H9 (cell line): ENCODE data around the gene CIB4. TPM values are rescaled to one million over a fixed set of nuclear protein-coding genes. Genes with fewer than 3 reads are reported as not detected.

Experiments used
- DNase-seq: peaks from one replicate; pipeline ENCODE4 v3.0.0-alpha.2; 2017
- H2AFZ ChIP-seq: one replicate; pipeline ENCODE4 v1.6.1; 2013; ENCODE audit warnings: mild to moderate bottlenecking, low read length, control low read depth, moderate library complexity
- H2AK5ac ChIP-seq: 2 replicates; pipeline ENCODE4 v1.6.1; 2013; ENCODE audit warnings: low read length, control low read depth, mixed read lengths; ENCODE audit not compliant: insufficient read length
- H2BK120ac ChIP-seq: one replicate; pipeline ENCODE4 v1.6.1; 2013; ENCODE audit warnings: low read depth, mild to moderate bottlenecking, low read length, control low read depth, inconsistent platforms; ENCODE audit not compliant: poor library complexity, severe bottlenecking
- H2BK12ac ChIP-seq: 2 replicates; pipeline ENCODE4 v1.6.1; 2013; ENCODE audit warnings: low read length, control low read depth, mixed read lengths, low read depth; ENCODE audit not compliant: insufficient read length
- H2BK15ac ChIP-seq: 2 replicates; pipeline ENCODE4 v1.6.1; 2013; ENCODE audit warnings: low read depth, low read length, control low read depth
- H2BK20ac ChIP-seq: one replicate; pipeline ENCODE4 v1.6.1; 2013; ENCODE audit warnings: low read depth, mild to moderate bottlenecking, low read length, control low read depth, inconsistent platforms; ENCODE audit not compliant: poor library complexity, severe bottlenecking
- H2BK5ac ChIP-seq: 2 replicates; pipeline ENCODE4 v1.6.1; 2013; ENCODE audit warnings: low read length, control low read depth, mixed read lengths; ENCODE audit not compliant: insufficient read length
- H3K14ac ChIP-seq: 2 replicates; pipeline ENCODE4 v1.6.1; 2013; ENCODE audit warnings: low read length, control low read depth; ENCODE audit not compliant: insufficient read depth
- H3K18ac ChIP-seq: 2 replicates; pipeline ENCODE4 v1.6.1; 2013; ENCODE audit warnings: low read depth, mild to moderate bottlenecking, mixed read lengths, low read length, control low read depth; ENCODE audit not compliant: insufficient read length
- H3K23ac ChIP-seq: 2 replicates; pipeline ENCODE4 v1.6.1; 2013; ENCODE audit warnings: low read length, control low read depth, mixed read lengths, low read depth; ENCODE audit not compliant: insufficient read length
- H3K23me2 ChIP-seq: 2 replicates; pipeline ENCODE4 v1.6.1; 2013; ENCODE audit warnings: low read depth, mild to moderate bottlenecking, mixed read lengths, low read length, control low read depth; ENCODE audit not compliant: insufficient read length, poor library complexity, severe bottlenecking
- H3K27ac ChIP-seq: 2 replicates; pipeline ENCODE4 v1.5.1; 2013; ENCODE audit warnings: low read length, control low read depth, mixed read lengths, low read depth; ENCODE audit not compliant: insufficient read length
- H3K27me3 ChIP-seq: 2 replicates; pipeline ENCODE4 v1.6.1; 2013; ENCODE audit warnings: low read length, control low read depth, inconsistent platforms; ENCODE audit not compliant: insufficient read depth
- H3K4ac ChIP-seq: 2 replicates; pipeline ENCODE4 v1.6.1; 2013; ENCODE audit warnings: low read depth, mild to moderate bottlenecking, control low read depth, inconsistent platforms, low read length, moderate library complexity
- H3K4me1 ChIP-seq: 2 replicates; pipeline ENCODE4 v1.6.1; 2013; ENCODE audit warnings: low read length, control low read depth, inconsistent platforms; ENCODE audit not compliant: insufficient read depth
- H3K4me2 ChIP-seq: 2 replicates; pipeline ENCODE4 v1.6.1; 2013; ENCODE audit warnings: low read length, control low read depth, mixed read lengths; ENCODE audit not compliant: insufficient read length, insufficient read depth
- H3K56ac ChIP-seq: 2 replicates; pipeline ENCODE4 v1.6.1; 2013; ENCODE audit warnings: low read depth, mild to moderate bottlenecking, mixed read lengths, low read length, control low read depth; ENCODE audit not compliant: insufficient read length
- H3K79me1 ChIP-seq: 2 replicates; pipeline ENCODE4 v1.6.1; 2013; ENCODE audit warnings: low read depth, mild to moderate bottlenecking, moderate library complexity, low read length, control low read depth, inconsistent platforms; ENCODE audit not compliant: insufficient read depth, poor library complexity, severe bottlenecking
- H3K79me2 ChIP-seq: 2 replicates; pipeline ENCODE4 v1.6.1; 2013; ENCODE audit warnings: low read length, control low read depth, inconsistent platforms; ENCODE audit not compliant: insufficient read depth
- H3K9ac ChIP-seq: 2 replicates; pipeline ENCODE4 v1.6.1; 2013; ENCODE audit warnings: low read length, control low read depth, mixed read lengths; ENCODE audit not compliant: insufficient read length; ENCODE audit errors: extremely low read depth
- H3K9me3 ChIP-seq: one replicate; pipeline ENCODE4 v1.6.1; 2013; ENCODE audit warnings: low read depth, low read length, inconsistent platforms; ENCODE audit not compliant: control insufficient read depth
- H3T11ph ChIP-seq: one replicate; pipeline ENCODE4 v1.6.1; 2013; ENCODE audit warnings: mild to moderate bottlenecking, low read length, control low read depth, inconsistent platforms
- H4K20me1 ChIP-seq: one replicate; pipeline ENCODE4 v1.6.1; 2013; ENCODE audit not compliant: control insufficient read depth, insufficient read length, insufficient read depth
- H4K5ac ChIP-seq: 2 replicates; pipeline ENCODE4 v1.6.1; 2013; ENCODE audit warnings: low read depth, mild to moderate bottlenecking, mixed read lengths, low read length, control low read depth; ENCODE audit not compliant: insufficient read length
- H4K8ac ChIP-seq: replicated peaks from 2 replicates; pipeline ENCODE4 v1.6.1; 2013; ENCODE audit warnings: low read length, control low read depth, mixed read lengths, low read depth; ENCODE audit not compliant: insufficient read length
- H4K91ac ChIP-seq: 2 replicates; pipeline ENCODE4 v1.6.1; 2013; ENCODE audit warnings: low read depth, mild to moderate bottlenecking, moderate library complexity, mixed read lengths, low read length, control low read depth; ENCODE audit not compliant: insufficient read length
- H3K27ac Mint-ChIP-seq, 3 experiments: 2 replicates in 2 of 3; 3 replicates in 1 of 3; pipeline ENCODE4 v1.8.0; 2020 to 2021; ENCODE audit warnings: mixed read lengths in 3 of 3, mild to moderate bottlenecking in 1 of 3, moderate library complexity in 1 of 3
- H3K27me3 Mint-ChIP-seq: 2 replicates; pipeline ENCODE4 v1.8.0; 2021; ENCODE audit warnings: low read depth, mild to moderate bottlenecking, moderate library complexity, mixed read lengths
- H3K36me3 Mint-ChIP-seq, 3 experiments: 2 replicates in 2 of 3; 3 replicates in 1 of 3; pipeline ENCODE4 v1.8.0; 2020 to 2021; ENCODE audit warnings: low read depth in 3 of 3, mixed read lengths in 3 of 3; ENCODE audit not compliant: insufficient read depth in 1 of 3
- H3K4me1 Mint-ChIP-seq, 2 experiments: 2 replicates each; pipeline ENCODE4 v1.8.0; 2020; ENCODE audit warnings: mixed read lengths in 2 of 2
- H3K4me3 Mint-ChIP-seq, 2 experiments: 2 replicates in 1 of 2; 3 replicates in 1 of 2; pipeline ENCODE4 v1.8.0; 2020 to 2021; ENCODE audit warnings: mild to moderate bottlenecking in 2 of 2, mixed read lengths in 2 of 2, moderate library complexity in 1 of 2
- H3K9me3 Mint-ChIP-seq, 2 experiments: 2 replicates in 1 of 2; 3 replicates in 1 of 2; pipeline ENCODE4 v1.8.0; 2020; ENCODE audit warnings: mild to moderate bottlenecking in 2 of 2, mixed read lengths in 2 of 2, moderate library complexity in 1 of 2
- CTCF ChIP-seq: fragments of 200-600 bp; sonication (generic); conservative IDR thresholded peaks from 3 replicates; pipeline ENCODE4 v1.8.0; 2021; ENCODE audit warnings: antibody characterized with exemption, mild to moderate bottlenecking
- WGBS: extraction: QIAGEN DNeasy Blood & Tissue Kit; methylation state at CpG from one replicate; pipeline ENCODE4 v1.1.7; 2013; ENCODE audit warnings: missing lambda C conversion rate, low lambda C conversion rate, mixed read lengths; ENCODE audit not compliant: insufficient read length; ENCODE audit errors: extremely low coverage; 5-methylcytosine and 5-hydroxymethylcytosine counted together
- total RNA-seq: library from RNA; stranded (reverse); gene quantifications from 2 replicates; pipeline ENCODE4 v1.2.1, GENCODE V29; 2021

Gene CIB4
- total RNA-seq, 1 experiment from 2014 or later = not detected

GRCh38 chr2:26573241-26573925 is 67.8 kb downstream of the CIB4 start:
- Histone ChIP-seq H3K27ac (no peak overlapping the region), H3K18ac (no peak overlapping the region), H2BK5ac (no peak overlapping the region), H2BK15ac (no peak overlapping the region), H3K27me3 (no peaks in the 10 kb centered on the region), H2BK20ac (no peak overlapping the region), H3K56ac (no peak overlapping the region), H4K91ac (no peak overlapping the region), H3K9me3 (no peaks in the 10 kb centered on the region), H4K8ac (no peak overlapping the region), H3K23ac (no peak overlapping the region), H2AK5ac (no peak overlapping the region), H3T11ph (no peak overlapping the region), H2BK120ac (no peak overlapping the region), H2AFZ (no peak overlapping the region), H3K4ac (no peak overlapping the region), H3K4me1 (peaks cover 7% of the 10 kb centered on the region; the same call in 1 of the 2 replicates), H3K23me2 (no peaks in the 10 kb centered on the region), H4K5ac (no peak overlapping the region), H3K4me2 (no peak overlapping the region), H2BK12ac (no peak overlapping the region), H3K9ac (no peak overlapping the region), H3K14ac (no peak overlapping the region; the same call in 1 of the 2 replicates), H3K79me1 (no peaks in the 10 kb centered on the region), H4K20me1 (no peaks in the 10 kb centered on the region), H3K79me2 (no peaks in the 10 kb centered on the region)
- Mint-ChIP-seq H3K27me3 (peaks cover 68% of the 10 kb centered on the region), H3K4me3 (no peak overlapping the region), H3K27ac (no peak overlapping the region), H3K9me3 (no peaks in the 10 kb centered on the region), H3K36me3 (no peaks in the 10 kb centered on the region), H3K4me1 (peaks cover 38 to 50% of the 10 kb centered on the region in 2 experiments)
- TF ChIP-seq CTCF = no peak
- no peak for DNase-seq
- WGBS = no CpG with 5 or more reads among the region's 17 CpGs
